Stimulated activated CD8-positive, alpha-beta memory T cell treated with anti-CD3 and anti-CD28 coated beads, Interleukin-15, amount 100 ng/mL, for 48 hours (primary cell): Measurements from ENCODE around the gene SBK1.
"Not testable (repeated sequence)": the region's sequence is repeated elsewhere in the genome, so short reads cannot be mapped to it uniquely, and the experiment has no call there.

Experiments
- DNase-seq, 2 donors: peaks; one replicate each; pipeline ENCODE4 v3.0.0-alpha.2; 2020; ENCODE audit warnings: low read depth in 2 of 2

SBK1 gene

GRCh38 chr16:28291651-28292626, at the start of gene SBK1:
SBK1 (plus strand) TSS chr16:28292525; CDS start chr16:28317392, 24,867 bp downstream.
- peak; percentile 75 to 76 for DNase-seq

- DNase-seq = not testable (repeated sequence)
Measured at GRCh38 chr16:28249483-28249882, 42.8 kb upstream of the SBK1 start.

GRCh38 chr16:28250999-28251398, 41.3 kb upstream of the SBK1 start:
- DNase-seq = no peak

GRCh38 chr16:28254158-28254557, 38.2 kb upstream of the SBK1 start:
- DNase-seq = no peak

GRCh38 chr16:28255838-28256237, 36.5 kb upstream of the SBK1 start:
- no peak for DNase-seq

GRCh38 chr16:28257256-28257655, 35.1 kb upstream of the SBK1 start:
- no peak for DNase-seq

- no peak for DNase-seq
Measured at GRCh38 chr16:28258567-28258966, 33.8 kb upstream of the SBK1 start.

- DNase-seq = no peak
Measured at GRCh38 chr16:28259091-28259780, 33.1 kb upstream of the SBK1 start.

GRCh38 chr16:28259781-28260150, 32.6 kb upstream of the SBK1 start:
- DNase-seq = no peak

GRCh38 chr16:28260193-28260592, 32.1 kb upstream of the SBK1 start:
- DNase-seq = no peak

GRCh38 chr16:28261942-28262341, 30.4 kb upstream of the SBK1 start:
- no peak for DNase-seq

- no peak for DNase-seq
Measured at GRCh38 chr16:28263305-28263704, 29.0 kb upstream of the SBK1 start.

GRCh38 chr16:28264656-28265055, 27.7 kb upstream of the SBK1 start:
- DNase-seq = no peak

- DNase-seq = no peak
Measured at GRCh38 chr16:28265822-28266221, 26.5 kb upstream of the SBK1 start.

GRCh38 chr16:28267356-28267755, 25.0 kb upstream of the SBK1 start:
- no peak for DNase-seq

- DNase-seq = no peak
Measured at GRCh38 chr16:28273511-28273910, 18.8 kb upstream of the SBK1 start.

- DNase-seq = no peak
Measured at GRCh38 chr16:28274676-28275075, 17.6 kb upstream of the SBK1 start.

- no peak for DNase-seq
Measured at GRCh38 chr16:28276301-28276700, 16.0 kb upstream of the SBK1 start.

GRCh38 chr16:28277537-28278388, 14.6 kb upstream of the SBK1 start:
- DNase-seq = peak; percentile 63 to 68

- no peak for DNase-seq
Measured at GRCh38 chr16:28279006-28279405, 13.3 kb upstream of the SBK1 start.

GRCh38 chr16:28280881-28281836, 11.2 kb upstream of the SBK1 start:
- no peak for DNase-seq
